Endothelial cell of umbilical vein (primary cell): Measurements from ENCODE around the gene TBX19. TPM values are rescaled to one million over a fixed set of nuclear protein-coding genes. Genes with fewer than 3 reads are reported as not detected.

Experiments used
- BruUV-seq: library from RNA; stranded (reverse); fragments of 400-500 nt; replicated peaks from 2 replicates; lab custom pipeline; 2021; lab: Mats Ljungman, UMichigan
- CTCF ChIA-PET: fragments of 300-600, 350-600 bp; sonication (Branson Sonifier 250); formaldehyde crosslinking; loops from one replicate; lab custom pipeline; 2021; ENCODE audit warnings: antibody characterized with exemption, inconsistent platforms; lab: Charles Lee
- POLR2A ChIA-PET: fragments of 300-600, 350-600 bp; sonication (Branson Sonifier 250); formaldehyde crosslinking; loops from one replicate; lab custom pipeline; 2021; ENCODE audit warnings: antibody characterized with exemption, inconsistent platforms; lab: Charles Lee
- DNase-seq: peaks from one replicate; pipeline ENCODE4 v3.0.0-alpha.2; 2011; ENCODE audit warnings: low read depth, low spot score
- FAIRE-seq: peaks from 2 replicates; lab custom pipeline; 2011; peaks lifted over from hg19 to GRCh38; lab: Jason Lieb, UNC
- H2AFZ ChIP-seq: 2 replicates; pipeline ENCODE4 v1.6.0; 2012; ENCODE audit warnings: low read depth, low read length, control low read depth, inconsistent platforms
- H3K27ac ChIP-seq: 2 replicates; pipeline ENCODE4 v1.5.1; 2011; ENCODE audit warnings: low read depth, mild to moderate bottlenecking, control low read depth, low read length, moderate library complexity; ENCODE audit not compliant: insufficient read depth
- H3K27me3 ChIP-seq, 2 experiments: 2 replicates each; pipeline versions ENCODE4 v1.6.0 to v1.6.1; 2011; ENCODE audit warnings: low read length in 2 of 2, mixed read lengths in 1 of 2; ENCODE audit not compliant: control insufficient read depth in 2 of 2, insufficient read depth in 2 of 2
- H3K36me3 ChIP-seq, 2 experiments: 2 replicates in 1 of 2; 3 replicates in 1 of 2; pipeline ENCODE4 v1.5.1; 2011; ENCODE audit warnings: low read length in 2 of 2, mild to moderate bottlenecking in 1 of 2, moderate library complexity in 1 of 2; ENCODE audit not compliant: control insufficient read depth in 2 of 2, insufficient read depth in 2 of 2; ENCODE audit errors: extremely low read depth in 1 of 2
- H3K4me1 ChIP-seq: 3 replicates; pipeline ENCODE4 v1.5.1; 2011; ENCODE audit warnings: mild to moderate bottlenecking, low read length; ENCODE audit not compliant: control insufficient read depth, insufficient read depth; ENCODE audit errors: extremely low read depth
- H3K4me2 ChIP-seq: 2 replicates; pipeline ENCODE4 v1.6.1; 2011; ENCODE audit warnings: low read length, control low read depth, mixed read lengths; ENCODE audit not compliant: insufficient read depth
- H3K4me3 ChIP-seq, 3 experiments: fragments of 200-600 bp in 1 of 3; sonication (generic), shearing (Covaris generic) in 1 of 3; replicated peaks in 1 of 3; 2 replicates each; pipeline ENCODE4 v1.5.1; 2011 to 2016; ENCODE audit warnings: control low read depth in 3 of 3, low read length in 3 of 3, mild to moderate bottlenecking in 2 of 3, inconsistent platforms in 1 of 3, low read depth in 1 of 3, moderate library complexity in 1 of 3; ENCODE audit not compliant: insufficient read depth in 1 of 3
- H3K79me2 ChIP-seq: 2 replicates; pipeline ENCODE4 v1.6.0; 2012; ENCODE audit warnings: low read length, inconsistent platforms; ENCODE audit not compliant: control insufficient read depth, insufficient read depth
- H3K9ac ChIP-seq: replicated peaks from 2 replicates; pipeline ENCODE3; 2011; ENCODE audit warnings: low read length, control low read depth; ENCODE audit not compliant: insufficient read depth; ENCODE audit errors: extremely low read depth
- H3K9me1 ChIP-seq: replicated peaks from 3 replicates; pipeline ENCODE4 v1.6.0; 2011; ENCODE audit warnings: mild to moderate bottlenecking, low read length; ENCODE audit not compliant: control insufficient read depth, insufficient read depth; ENCODE audit errors: extremely low read depth
- H3K9me3 ChIP-seq: replicated peaks from 2 replicates; pipeline ENCODE4 v1.5.1; 2012; ENCODE audit warnings: low read length, inconsistent platforms; ENCODE audit not compliant: control insufficient read depth, insufficient read depth
- H4K20me1 ChIP-seq: replicated peaks from 2 replicates; pipeline ENCODE3; 2011; ENCODE audit warnings: mild to moderate bottlenecking, low read length; ENCODE audit not compliant: control insufficient read depth, insufficient read depth; ENCODE audit errors: extremely low read depth
- EZH2 ChIP-seq: IDR thresholded peaks from 2 replicates; pipeline ENCODE4 v1.6.1; 2012; ENCODE audit warnings: borderline replicate concordance, low read depth, mild to moderate bottlenecking, moderate library complexity, low read length, inconsistent platforms; ENCODE audit not compliant: severe bottlenecking
- FOS ChIP-seq: IDR thresholded peaks from 2 replicates; pipeline ENCODE4 v1.6.1; 2011; ENCODE audit warnings: mild to moderate bottlenecking, low read length, moderate library complexity, borderline replicate concordance; ENCODE audit not compliant: insufficient read depth
- GATA2 ChIP-seq: IDR thresholded peaks from 2 replicates; pipeline ENCODE4 v1.7.0; 2011; ENCODE audit warnings: low read depth, mild to moderate bottlenecking, moderate library complexity, mixed read lengths, low read length; ENCODE audit not compliant: insufficient read length, insufficient read depth
- JUN ChIP-seq: IDR thresholded peaks from 2 replicates; pipeline ENCODE4 v1.6.1; 2011; ENCODE audit warnings: borderline replicate concordance, low read depth; ENCODE audit not compliant: insufficient read length, insufficient read depth
- MAX ChIP-seq: IDR thresholded peaks from 2 replicates; pipeline ENCODE4 v1.6.1; 2011; ENCODE audit not compliant: insufficient read depth, insufficient read length
- MYC ChIP-seq: IDR thresholded peaks from one replicate; pipeline ENCODE4 v1.6.1; 2011; ENCODE audit warnings: mild to moderate bottlenecking, low read depth, low read length
- POLR2A ChIP-seq: IDR thresholded peaks from 2 replicates; pipeline ENCODE4 v1.6.1; 2012; ENCODE audit warnings: low read depth, mild to moderate bottlenecking, control low read depth, low read length
- POLR2AphosphoS5 ChIP-seq: IDR thresholded peaks from 2 replicates; pipeline ENCODE4 v1.6.1; 2012; ENCODE audit warnings: low read depth, mild to moderate bottlenecking, control low read depth, low read length, moderate library complexity; ENCODE audit not compliant: insufficient read depth
- dilution Hi-C: fragments of 300-500 bp; cut with MboI; formaldehyde crosslinking; loops from one replicate; pipeline ENCODE4 v1.15.0; 2019; ENCODE audit warnings: low sequenced_read_pairs; ENCODE audit not compliant: extremely low pct_ligation_motif_present
- intact Hi-C: fragments of 100-400 bp; cut with micrococcal nuclease; formaldehyde crosslinking; loops from one replicate; pipeline ENCODE4 v1.10.0; 2022
- polyA plus RNA-seq, 4 experiments: library from polyadenylated mRNA; depleted of rRNA in 3 of 4; stranded (reverse) in 3 of 4; unstranded in 1 of 4; fragments of >200 nt; gene quantifications; 2 replicates each; pipeline versions ENCODE4 v1.2.1 to v1.2.3, GENCODE V29; 2011 to 2012; ENCODE audit warnings: missing spikeins in 1 of 4
- total RNA-seq: library from RNA; stranded (reverse); gene quantifications from 2 replicates; pipeline ENCODE4 v1.2.3, GENCODE V29; 2021
- TF ChIP-seq, protein P1 (sequence below), 2 donors: IDR thresholded peaks; 1 replicate in 1 of 2; 2 replicates in 1 of 2; pipeline ENCODE4 v1.5.1; 2011; ENCODE audit warnings: low read length in 2 of 2, mild to moderate bottlenecking in 2 of 2, moderate library complexity in 2 of 2, control low read depth in 1 of 2, inconsistent platforms in 1 of 2, low read depth in 1 of 2; ENCODE audit not compliant: insufficient read depth in 1 of 2; ENCODE audit errors: extremely low read depth in 1 of 2

TBX19 gene
- total and polyA plus RNA-seq, 2 donors (not counting 3 experiments of a cell fraction or from before 2014, with no cell fraction given) = 2.3 to 2.8 TPM

DNA sequence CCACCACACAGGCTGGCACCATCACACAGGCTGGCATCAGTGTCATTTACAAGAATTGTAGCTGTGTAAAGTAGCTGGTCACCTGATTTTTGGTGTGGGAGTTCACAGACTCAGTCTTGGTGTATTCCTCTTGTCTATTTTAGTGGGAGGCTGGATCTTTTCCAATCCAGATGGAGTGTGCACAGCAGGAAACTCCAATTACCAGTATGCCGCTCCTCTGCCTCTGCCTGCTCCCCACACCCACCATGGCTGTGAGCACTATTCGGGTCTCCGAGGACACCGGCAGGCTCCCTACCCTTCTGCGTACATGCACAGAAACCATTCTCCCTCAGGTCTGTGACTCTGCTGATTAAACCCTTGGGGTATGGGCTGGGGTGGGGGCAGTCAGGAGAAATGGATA, 24.2 kb downstream of the TBX19 start:
- Histone ChIP-seq H3K27me3 (no peaks in the 10 kb centered on the region), H3K9ac (no peak overlapping the region), H3K36me3 (no peaks in the 10 kb centered on the region), H3K9me1 (no peaks in the 10 kb centered on the region), H4K20me1 (no peaks in the 10 kb centered on the region), H3K4me1 (no peaks in the 10 kb centered on the region), H3K4me3 (no peak overlapping the region), H3K9me3 (no peaks in the 10 kb centered on the region), H3K4me2 (no peak overlapping the region), H3K27ac (no peak overlapping the region), H3K79me2 (no peaks in the 10 kb centered on the region), H2AFZ (no peak overlapping the region)
- intact Hi-C loops (no loop called here), dilution Hi-C loops (no loop called here)
- no peak for FAIRE-seq
- DNase-seq = no peak
- ChIA-PET POLR2A (no interaction called here), CTCF (interaction anchor here (3.0 kb wide), 1 partner anchor 69 kb away, joined by 14 read pairs; no protein-coding TSS in a partner anchor)
- TF ChIP-seq FOS = no peak
- no peak for TF ChIP-seq GATA2
- TF ChIP-seq MYC = no peak
- TF ChIP-seq, protein P1, sequence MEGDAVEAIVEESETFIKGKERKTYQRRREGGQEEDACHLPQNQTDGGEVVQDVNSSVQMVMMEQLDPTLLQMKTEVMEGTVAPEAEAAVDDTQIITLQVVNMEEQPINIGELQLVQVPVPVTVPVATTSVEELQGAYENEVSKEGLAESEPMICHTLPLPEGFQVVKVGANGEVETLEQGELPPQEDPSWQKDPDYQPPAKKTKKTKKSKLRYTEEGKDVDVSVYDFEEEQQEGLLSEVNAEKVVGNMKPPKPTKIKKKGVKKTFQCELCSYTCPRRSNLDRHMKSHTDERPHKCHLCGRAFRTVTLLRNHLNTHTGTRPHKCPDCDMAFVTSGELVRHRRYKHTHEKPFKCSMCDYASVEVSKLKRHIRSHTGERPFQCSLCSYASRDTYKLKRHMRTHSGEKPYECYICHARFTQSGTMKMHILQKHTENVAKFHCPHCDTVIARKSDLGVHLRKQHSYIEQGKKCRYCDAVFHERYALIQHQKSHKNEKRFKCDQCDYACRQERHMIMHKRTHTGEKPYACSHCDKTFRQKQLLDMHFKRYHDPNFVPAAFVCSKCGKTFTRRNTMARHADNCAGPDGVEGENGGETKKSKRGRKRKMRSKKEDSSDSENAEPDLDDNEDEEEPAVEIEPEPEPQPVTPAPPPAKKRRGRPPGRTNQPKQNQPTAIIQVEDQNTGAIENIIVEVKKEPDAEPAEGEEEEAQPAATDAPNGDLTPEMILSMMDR (IDR thresholded peaks at IDR 0.05; ENCODE audit: extremely low read depth in 1 of 2, insufficient read depth in 1 of 2, low read depth in 1 of 2, low read length in 2 of 2) = no peak
- no peak for TF ChIP-seq MAX
- no peak for TF ChIP-seq POLR2A
- TF ChIP-seq EZH2 = no peak
- TF ChIP-seq POLR2AphosphoS5 = no peak
- no peak for TF ChIP-seq JUN
- BruUV-seq = no TSS peak
